Measurements from ENCODE around the gene TBX15. TPM values are rescaled to one million over a fixed set of nuclear protein-coding genes. Genes with fewer than 3 reads are reported as not detected.

Gene TBX15
- total RNA-seq, 4 donors from 2014 or later, result 1.8 to 4.1 (median 3.2) TPM

GRCh38 chr1:118841521-118841920, 146.6 kb downstream of the TBX15 start:
- ATAC-seq (ENCODE audit: low FRiP score) (no peak), DNase-seq (ENCODE audit: low spot score) (no peak)
- TF ChIP-seq CTCF (IDR thresholded peaks at IDR 0.05), result no peak

Small RNA genes lying within 50 kb of the gene (small RNA-seq; reads per million reads assigned to genes)
- gene AL139420.2, result not detected

Other genes starting within 250 kb of the TBX15 start
- gene WARS2, start 152.3 kb upstream of the TBX15 start, total RNA-seq, result 10 to 100 TPM; 16.9 to 20.9 (median 18.9) TPM